ENCODE data around the gene LRRC14B. TPM values are rescaled to one million over a fixed set of nuclear protein-coding genes. Genes with fewer than 3 reads are reported as not detected.

LRRC14B gene
- total RNA-seq, 1 experiment from 2014 or later, result 0.82 TPM

DNA sequence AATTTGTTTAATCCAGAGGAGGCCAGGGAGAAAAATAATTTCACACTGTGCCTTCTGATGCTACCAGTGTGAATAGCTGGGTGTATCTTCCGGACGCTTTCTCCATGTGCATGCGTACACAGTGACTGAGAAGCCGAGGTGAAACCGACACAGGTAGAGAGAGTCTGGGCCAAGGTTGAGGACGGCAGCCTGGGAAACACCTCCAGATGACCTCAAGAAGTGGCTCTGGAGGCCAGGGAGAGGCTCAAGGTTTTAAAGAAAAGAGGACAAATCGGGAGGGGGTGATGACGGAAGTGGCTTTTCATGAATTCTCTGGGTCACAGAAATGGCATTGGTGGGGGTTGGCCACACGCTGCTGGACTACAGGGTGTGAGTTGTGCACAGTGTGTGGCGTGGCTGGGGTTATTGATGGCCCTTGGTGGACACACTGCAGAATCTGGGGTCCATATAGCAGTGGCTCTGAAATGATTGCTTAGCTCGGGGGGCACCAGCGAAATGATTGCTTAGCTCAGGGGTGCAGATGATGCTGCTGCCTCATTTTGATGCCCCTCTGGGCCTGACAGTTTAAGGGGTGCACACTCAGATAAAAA is 34.1 kb upstream of the LRRC14B start:
- TF ChIP-seq POLR2AphosphoS5 (IDR thresholded peaks at IDR 0.05; ENCODE audit: low read depth, low read length), result no peak
- no peak for TF ChIP-seq SIN3A (IDR thresholded peaks at IDR 0.05; ENCODE audit: borderline replicate concordance, insufficient read depth, low read depth, low read length)
- TF ChIP-seq, protein P1, sequence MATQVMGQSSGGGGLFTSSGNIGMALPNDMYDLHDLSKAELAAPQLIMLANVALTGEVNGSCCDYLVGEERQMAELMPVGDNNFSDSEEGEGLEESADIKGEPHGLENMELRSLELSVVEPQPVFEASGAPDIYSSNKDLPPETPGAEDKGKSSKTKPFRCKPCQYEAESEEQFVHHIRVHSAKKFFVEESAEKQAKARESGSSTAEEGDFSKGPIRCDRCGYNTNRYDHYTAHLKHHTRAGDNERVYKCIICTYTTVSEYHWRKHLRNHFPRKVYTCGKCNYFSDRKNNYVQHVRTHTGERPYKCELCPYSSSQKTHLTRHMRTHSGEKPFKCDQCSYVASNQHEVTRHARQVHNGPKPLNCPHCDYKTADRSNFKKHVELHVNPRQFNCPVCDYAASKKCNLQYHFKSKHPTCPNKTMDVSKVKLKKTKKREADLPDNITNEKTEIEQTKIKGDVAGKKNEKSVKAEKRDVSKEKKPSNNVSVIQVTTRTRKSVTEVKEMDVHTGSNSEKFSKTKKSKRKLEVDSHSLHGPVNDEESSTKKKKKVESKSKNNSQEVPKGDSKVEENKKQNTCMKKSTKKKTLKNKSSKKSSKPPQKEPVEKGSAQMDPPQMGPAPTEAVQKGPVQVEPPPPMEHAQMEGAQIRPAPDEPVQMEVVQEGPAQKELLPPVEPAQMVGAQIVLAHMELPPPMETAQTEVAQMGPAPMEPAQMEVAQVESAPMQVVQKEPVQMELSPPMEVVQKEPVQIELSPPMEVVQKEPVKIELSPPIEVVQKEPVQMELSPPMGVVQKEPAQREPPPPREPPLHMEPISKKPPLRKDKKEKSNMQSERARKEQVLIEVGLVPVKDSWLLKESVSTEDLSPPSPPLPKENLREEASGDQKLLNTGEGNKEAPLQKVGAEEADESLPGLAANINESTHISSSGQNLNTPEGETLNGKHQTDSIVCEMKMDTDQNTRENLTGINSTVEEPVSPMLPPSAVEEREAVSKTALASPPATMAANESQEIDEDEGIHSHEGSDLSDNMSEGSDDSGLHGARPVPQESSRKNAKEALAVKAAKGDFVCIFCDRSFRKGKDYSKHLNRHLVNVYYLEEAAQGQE (IDR thresholded peaks at IDR 0.05; ENCODE audit: insufficient read depth in 1 of 2, low read depth in 2 of 2, low read length in 1 of 2), result no peak
- TF ChIP-seq, protein P2, sequence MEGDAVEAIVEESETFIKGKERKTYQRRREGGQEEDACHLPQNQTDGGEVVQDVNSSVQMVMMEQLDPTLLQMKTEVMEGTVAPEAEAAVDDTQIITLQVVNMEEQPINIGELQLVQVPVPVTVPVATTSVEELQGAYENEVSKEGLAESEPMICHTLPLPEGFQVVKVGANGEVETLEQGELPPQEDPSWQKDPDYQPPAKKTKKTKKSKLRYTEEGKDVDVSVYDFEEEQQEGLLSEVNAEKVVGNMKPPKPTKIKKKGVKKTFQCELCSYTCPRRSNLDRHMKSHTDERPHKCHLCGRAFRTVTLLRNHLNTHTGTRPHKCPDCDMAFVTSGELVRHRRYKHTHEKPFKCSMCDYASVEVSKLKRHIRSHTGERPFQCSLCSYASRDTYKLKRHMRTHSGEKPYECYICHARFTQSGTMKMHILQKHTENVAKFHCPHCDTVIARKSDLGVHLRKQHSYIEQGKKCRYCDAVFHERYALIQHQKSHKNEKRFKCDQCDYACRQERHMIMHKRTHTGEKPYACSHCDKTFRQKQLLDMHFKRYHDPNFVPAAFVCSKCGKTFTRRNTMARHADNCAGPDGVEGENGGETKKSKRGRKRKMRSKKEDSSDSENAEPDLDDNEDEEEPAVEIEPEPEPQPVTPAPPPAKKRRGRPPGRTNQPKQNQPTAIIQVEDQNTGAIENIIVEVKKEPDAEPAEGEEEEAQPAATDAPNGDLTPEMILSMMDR (IDR thresholded peaks at IDR 0.05), result no peak
- no peak for TF ChIP-seq TCF7L2 (IDR thresholded peaks at IDR 0.05; ENCODE audit: low read depth, low read length)
- ChIA-PET CTCF (no interaction called here), POLR2A (no interaction called here)
- Histone ChIP-seq H3K27me3 (ENCODE audit: control insufficient read depth, insufficient read depth, low read length) (no peaks in the 10 kb centered on the region), H3K4me3 (ENCODE audit: low read depth in 2 of 2, low read length in 2 of 2) (no peak overlapping the region), H3K4me1 (ENCODE audit: control insufficient read depth, insufficient read depth, low read length) (no peaks in the 10 kb centered on the region), H3K9me3 (ENCODE audit: control insufficient read depth, insufficient read depth, low read depth, low read length) (no peaks in the 10 kb centered on the region), H3K36me3 (ENCODE audit: control insufficient read depth, insufficient read depth, low read length) (no peaks in the 10 kb centered on the region), H3K27ac (ENCODE audit: low read length) (no peak overlapping the region)
- BruUV-seq (replicated peaks), result no TSS peak
- DNase-seq (ENCODE audit: low read depth, low spot score) (no peak), ATAC-seq (no peak)
- in situ Hi-C loops (cut with HindIII; ENCODE audit: low pct_unique_long_range_greater_than_20kb, low sequenced_read_pairs), result no loop called here
- intact Hi-C loops (cut with micrococcal nuclease; ENCODE audit: unreplicated experiment), result no loop called here

DNA sequence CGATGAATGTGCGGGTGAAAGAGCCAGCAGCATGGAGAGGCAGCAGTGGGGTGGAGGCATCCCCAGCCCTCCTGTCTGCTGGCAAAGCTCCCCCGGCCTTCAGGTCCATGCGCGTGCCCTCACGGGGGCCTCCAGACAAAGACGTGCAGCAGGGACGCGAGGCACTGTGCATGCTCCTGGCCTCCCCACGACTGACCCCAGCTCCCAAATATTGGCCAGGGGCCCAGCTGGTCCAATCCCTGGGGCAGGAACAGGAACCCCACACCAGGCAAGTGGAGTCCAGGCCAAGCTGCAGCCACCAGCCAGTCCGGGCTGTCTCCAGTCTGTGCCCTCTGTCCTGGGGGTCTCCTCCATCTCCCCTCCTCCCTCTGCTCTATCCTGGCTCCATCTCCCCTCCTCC is 33.5 kb upstream of the LRRC14B start:
- TF ChIP-seq TCF7L2 (IDR thresholded peaks at IDR 0.05; ENCODE audit: low read depth, low read length) (no peak), SIN3A (IDR thresholded peaks at IDR 0.05; ENCODE audit: borderline replicate concordance, insufficient read depth, low read depth, low read length) (no peak), POLR2AphosphoS5 (IDR thresholded peaks at IDR 0.05; ENCODE audit: low read depth, low read length) (no peak)
- TF ChIP-seq, protein P1 (IDR thresholded peaks at IDR 0.05; ENCODE audit: insufficient read depth in 1 of 2, low read depth in 2 of 2, low read length in 1 of 2), result no peak
- TF ChIP-seq, protein P2 (IDR thresholded peaks at IDR 0.05), result no peak
- CTCF ChIA-PET, result no interaction called here
- ATAC-seq, result no peak

More for the DNA sequence above, 33.5 kb upstream of the LRRC14B start:
- Histone ChIP-seq H3K27ac (ENCODE audit: low read length) (no peak overlapping the region), H3K4me3 (ENCODE audit: low read depth in 2 of 2, low read length in 2 of 2) (no peak overlapping the region), H3K27me3 (ENCODE audit: control insufficient read depth, insufficient read depth, low read length) (no peaks in the 10 kb centered on the region), H3K36me3 (ENCODE audit: control insufficient read depth, insufficient read depth, low read length) (no peaks in the 10 kb centered on the region), H3K4me1 (ENCODE audit: control insufficient read depth, insufficient read depth, low read length) (no peaks in the 10 kb centered on the region), H3K9me3 (ENCODE audit: control insufficient read depth, insufficient read depth, low read depth, low read length) (no peaks in the 10 kb centered on the region)
- DNase-seq (ENCODE audit: low read depth, low spot score), result no peak
- POLR2A ChIA-PET, result no interaction called here
- in situ Hi-C loops (cut with HindIII; ENCODE audit: low pct_unique_long_range_greater_than_20kb, low sequenced_read_pairs) (no loop called here), intact Hi-C loops (cut with micrococcal nuclease; ENCODE audit: unreplicated experiment) (no loop called here)
- no TSS peak for BruUV-seq (replicated peaks)
